GM18526 (cell line): ENCODE measurements around the gene ACTN1.

Experiments
- POLR2A ChIP-seq: IDR thresholded peaks from 3 replicates; pipeline ENCODE4 v1.6.1; 2011; ENCODE audit not compliant: insufficient read length; ENCODE audit errors: extremely low read depth

The ACTN1 gene

GRCh38 chr14:68876976-68877375 lies 102.1 kb downstream of the ACTN1 start:
- TF ChIP-seq POLR2A = no peak

- TF ChIP-seq POLR2A = no peak
Measured at GRCh38 chr14:68874746-68875155, 104.4 kb downstream of the ACTN1 start.

GRCh38 chr14:68873376-68873775 lies 105.7 kb downstream of the ACTN1 start:
- no peak for TF ChIP-seq POLR2A

GRCh38 chr14:68871392-68871791 lies 107.7 kb downstream of the ACTN1 start:
- TF ChIP-seq POLR2A = no peak

GRCh38 chr14:68866991-68867533 lies 112.0 kb downstream of the ACTN1 start:
- no peak for TF ChIP-seq POLR2A

- TF ChIP-seq POLR2A = no peak
Measured at GRCh38 chr14:68865542-68865941, 113.6 kb downstream of the ACTN1 start.

GRCh38 chr14:68864361-68864750 lies 114.7 kb downstream of the ACTN1 start:
- TF ChIP-seq POLR2A = no peak

- TF ChIP-seq POLR2A = no peak
Measured at GRCh38 chr14:68863610-68864360, 115.3 kb downstream of the ACTN1 start.

- TF ChIP-seq POLR2A = no peak
Measured at GRCh38 chr14:68862954-68863594, 116.0 kb downstream of the ACTN1 start.

GRCh38 chr14:68860771-68861170 lies 118.3 kb downstream of the ACTN1 start:
- no peak for TF ChIP-seq POLR2A

- no peak for TF ChIP-seq POLR2A
Measured at GRCh38 chr14:68857516-68858070, 121.5 kb downstream of the ACTN1 start.

GRCh38 chr14:68856572-68856971 lies 122.5 kb downstream of the ACTN1 start:
- TF ChIP-seq POLR2A = no peak

- no peak for TF ChIP-seq POLR2A
Measured at GRCh38 chr14:68854421-68854820, 124.7 kb downstream of the ACTN1 start.

GRCh38 chr14:68853749-68854148 lies 125.4 kb downstream of the ACTN1 start:
- no peak for TF ChIP-seq POLR2A

- TF ChIP-seq POLR2A = no peak
Measured at GRCh38 chr14:68851078-68851477, 128.0 kb downstream of the ACTN1 start.

GRCh38 chr14:68849416-68849815 lies 129.7 kb downstream of the ACTN1 start:
- TF ChIP-seq POLR2A = no peak
